GM12875 (cell line): Measurements from ENCODE around the gene SCYGR5.

Experiments used
- H3K4me3 ChIP-seq: one replicate; pipeline ENCODE4 v1.5.1; 2011; ENCODE audit warnings: low read depth, low read length, control low read depth
- CTCF ChIP-seq: IDR thresholded peaks from 2 replicates; pipeline ENCODE4 v1.5.1; 2011; ENCODE audit warnings: low read depth, mild to moderate bottlenecking, control low read depth, inconsistent platforms, low read length, moderate library complexity, borderline replicate concordance; ENCODE audit not compliant: insufficient read depth

Gene SCYGR5

DNA sequence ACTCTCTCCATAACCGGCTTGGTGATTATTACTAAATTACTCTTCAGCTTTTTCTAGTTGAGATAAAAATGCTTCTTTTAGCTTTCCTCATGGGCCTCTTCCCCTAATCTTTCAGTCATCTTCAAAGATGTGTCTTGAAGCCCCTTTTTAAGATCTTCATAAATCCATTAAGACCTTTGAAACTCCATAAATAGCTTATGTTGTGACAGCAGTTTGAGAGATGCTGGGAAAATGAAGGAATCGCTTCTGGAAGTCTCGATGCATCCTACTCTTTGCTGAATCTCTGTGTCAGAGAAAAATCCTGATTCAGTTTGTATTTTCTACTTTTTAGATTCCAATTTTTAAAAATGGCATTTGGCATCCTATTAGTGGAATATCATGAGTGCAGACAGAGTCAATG is 36.3 kb upstream of the SCYGR5 start:
- no peak for TF ChIP-seq CTCF
- H3K4me3 ChIP-seq = no peak overlapping the region

DNA sequence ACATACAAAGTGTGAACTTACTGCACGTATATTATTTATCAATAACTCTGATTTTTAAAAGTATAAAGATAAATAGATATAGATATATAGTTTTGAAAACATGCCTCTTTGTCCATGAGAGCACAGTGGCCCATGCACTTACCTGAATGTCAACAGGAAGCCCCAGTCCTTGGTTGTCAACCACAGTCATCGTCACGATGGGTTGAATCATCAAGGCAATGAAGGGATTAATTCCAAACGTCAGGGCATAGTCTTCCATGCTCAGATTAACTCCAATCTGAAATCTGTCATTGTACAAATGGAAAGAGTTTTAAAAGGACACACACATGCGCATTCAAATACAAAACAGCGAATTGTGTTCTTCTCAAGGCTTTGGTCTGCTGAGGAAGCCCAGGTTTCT is 33.8 kb upstream of the SCYGR5 start:
- H3K4me3 ChIP-seq = no peak overlapping the region
- no peak for TF ChIP-seq CTCF

DNA sequence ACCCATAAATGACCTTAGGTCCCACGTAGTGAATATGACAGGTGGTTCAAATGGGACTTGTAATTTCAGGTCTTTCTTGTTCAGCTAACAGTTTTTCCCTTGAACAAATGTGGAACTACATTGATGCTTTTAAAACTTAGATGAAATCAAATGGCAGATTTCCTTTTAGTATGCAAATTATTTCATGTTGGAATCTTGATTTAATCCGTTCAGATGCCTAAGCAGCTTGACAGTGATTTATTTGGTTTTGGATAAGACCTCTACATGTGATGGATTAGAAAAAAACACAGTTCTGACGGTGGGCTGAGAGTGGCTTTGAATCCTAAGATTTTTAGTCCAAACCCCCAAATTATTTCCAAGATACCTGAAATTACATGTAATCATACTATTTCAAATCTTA is 32.4 kb upstream of the SCYGR5 start:
- no peak overlapping the region for H3K4me3 ChIP-seq
- TF ChIP-seq CTCF = no peak

DNA sequence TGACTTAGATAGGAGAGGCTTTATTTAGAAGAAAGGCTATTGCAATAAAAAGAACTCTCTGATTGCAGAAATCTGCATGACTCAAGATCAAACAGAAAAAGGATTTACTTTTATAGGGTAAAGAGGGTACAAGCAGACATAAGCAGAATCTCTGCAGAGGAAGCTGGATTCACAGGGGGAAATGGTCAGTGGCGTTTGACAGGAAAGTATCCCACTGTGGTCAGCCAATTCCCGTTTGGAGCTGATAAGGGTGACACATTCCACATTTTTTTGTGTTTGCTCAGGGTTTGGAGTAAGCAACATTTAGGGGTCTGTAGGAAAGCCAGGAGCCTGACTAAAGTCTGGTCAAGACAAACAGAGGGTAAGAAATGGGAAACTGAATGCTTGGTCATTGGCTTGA is 23.9 kb upstream of the SCYGR5 start:
- H3K4me3 ChIP-seq = no peak overlapping the region
- TF ChIP-seq CTCF = no peak

DNA sequence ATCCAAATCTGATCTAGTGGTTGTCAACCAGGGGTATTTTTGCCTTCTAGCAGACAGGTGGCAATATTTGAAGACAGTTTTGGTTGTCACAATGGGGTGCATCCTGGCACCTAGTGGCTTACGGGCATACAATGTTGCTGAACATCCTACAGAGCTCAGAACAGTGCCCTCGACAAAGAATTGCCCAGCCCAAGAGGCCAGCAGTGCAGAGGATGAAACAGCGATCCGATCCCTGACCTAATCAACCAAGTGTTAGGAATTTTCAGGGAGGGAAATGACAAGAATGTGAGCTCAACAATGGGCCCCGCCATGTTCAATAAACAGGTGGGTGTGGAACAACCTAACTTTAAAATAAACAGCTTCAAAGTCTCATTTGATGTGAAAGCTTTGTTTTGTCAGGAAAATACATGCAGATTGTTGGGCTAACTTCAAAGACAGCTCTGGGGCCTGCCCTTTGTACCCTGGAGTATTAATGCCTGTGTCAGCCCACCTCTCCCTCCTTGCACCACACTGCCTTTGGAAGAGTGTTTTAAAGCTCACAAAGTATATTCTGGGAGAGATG is 22.5 kb upstream of the SCYGR5 start:
- no peak overlapping the region for H3K4me3 ChIP-seq
- TF ChIP-seq CTCF = no peak

DNA sequence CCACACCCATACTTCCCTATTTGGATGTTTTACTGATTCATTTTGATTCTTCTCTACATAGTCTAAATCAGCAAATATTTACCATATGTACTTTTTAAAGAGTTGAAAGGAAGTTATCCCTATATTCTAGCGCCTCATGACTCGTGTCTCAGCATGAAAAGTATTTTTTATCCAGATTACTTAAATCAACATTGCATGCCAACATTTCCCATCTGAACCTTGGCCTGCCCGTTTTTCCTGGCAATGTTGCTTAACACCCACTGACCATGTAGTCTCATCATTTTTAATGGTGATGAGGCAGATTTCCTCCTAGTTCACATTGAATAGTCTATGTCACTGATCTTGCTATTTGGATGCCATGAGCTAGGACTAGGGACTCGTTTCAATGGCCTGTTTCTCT is 13.2 kb upstream of the SCYGR5 start:
- no peak for TF ChIP-seq CTCF
- H3K4me3 ChIP-seq = no peak overlapping the region

GRCh38 chr2:227654426-227654825 is 12.2 kb upstream of the SCYGR5 start:
- TF ChIP-seq CTCF = no peak
- no peak overlapping the region for H3K4me3 ChIP-seq
